PFSK-1 (cell line): Measurements from ENCODE around the gene UBE2V1.

Experiments
- FOXP2 ChIP-seq: optimal IDR thresholded peaks from 2 replicates; pipeline ENCODE3; 2011; ENCODE audit warnings: borderline replicate concordance, control low read depth, inconsistent platforms; ENCODE audit not compliant: insufficient read depth; ENCODE audit errors: extremely low read length, extremely low read depth
- POLR2AphosphoS5 ChIP-seq: IDR thresholded peaks from 2 replicates; pipeline ENCODE4 v1.6.1; 2012; ENCODE audit warnings: low read depth, mild to moderate bottlenecking, control low read depth, low read length, moderate library complexity
- SIN3A ChIP-seq: IDR thresholded peaks from 2 replicates; pipeline ENCODE4 v1.6.1; 2012; ENCODE audit warnings: mild to moderate bottlenecking, low read length, moderate library complexity, borderline replicate concordance; ENCODE audit not compliant: insufficient read depth
- TF ChIP-seq, protein P1 (sequence below), 2 experiments: IDR thresholded peaks; 2 replicates each; pipeline versions ENCODE4 v1.6.1 to v1.8.0; 2011 to 2012; ENCODE audit warnings: low read depth in 2 of 2, low read length in 2 of 2, control low read depth in 1 of 2, inconsistent platforms in 1 of 2, mild to moderate bottlenecking in 1 of 2, moderate library complexity in 1 of 2; ENCODE audit not compliant: insufficient read depth in 1 of 2

GRCh38 chr20:50032955-50033666, 79.8 kb downstream of the UBE2V1 start:
- no peak for TF ChIP-seq FOXP2
- no peak for TF ChIP-seq POLR2AphosphoS5
- no peak for TF ChIP-seq SIN3A
- TF ChIP-seq, protein P1, sequence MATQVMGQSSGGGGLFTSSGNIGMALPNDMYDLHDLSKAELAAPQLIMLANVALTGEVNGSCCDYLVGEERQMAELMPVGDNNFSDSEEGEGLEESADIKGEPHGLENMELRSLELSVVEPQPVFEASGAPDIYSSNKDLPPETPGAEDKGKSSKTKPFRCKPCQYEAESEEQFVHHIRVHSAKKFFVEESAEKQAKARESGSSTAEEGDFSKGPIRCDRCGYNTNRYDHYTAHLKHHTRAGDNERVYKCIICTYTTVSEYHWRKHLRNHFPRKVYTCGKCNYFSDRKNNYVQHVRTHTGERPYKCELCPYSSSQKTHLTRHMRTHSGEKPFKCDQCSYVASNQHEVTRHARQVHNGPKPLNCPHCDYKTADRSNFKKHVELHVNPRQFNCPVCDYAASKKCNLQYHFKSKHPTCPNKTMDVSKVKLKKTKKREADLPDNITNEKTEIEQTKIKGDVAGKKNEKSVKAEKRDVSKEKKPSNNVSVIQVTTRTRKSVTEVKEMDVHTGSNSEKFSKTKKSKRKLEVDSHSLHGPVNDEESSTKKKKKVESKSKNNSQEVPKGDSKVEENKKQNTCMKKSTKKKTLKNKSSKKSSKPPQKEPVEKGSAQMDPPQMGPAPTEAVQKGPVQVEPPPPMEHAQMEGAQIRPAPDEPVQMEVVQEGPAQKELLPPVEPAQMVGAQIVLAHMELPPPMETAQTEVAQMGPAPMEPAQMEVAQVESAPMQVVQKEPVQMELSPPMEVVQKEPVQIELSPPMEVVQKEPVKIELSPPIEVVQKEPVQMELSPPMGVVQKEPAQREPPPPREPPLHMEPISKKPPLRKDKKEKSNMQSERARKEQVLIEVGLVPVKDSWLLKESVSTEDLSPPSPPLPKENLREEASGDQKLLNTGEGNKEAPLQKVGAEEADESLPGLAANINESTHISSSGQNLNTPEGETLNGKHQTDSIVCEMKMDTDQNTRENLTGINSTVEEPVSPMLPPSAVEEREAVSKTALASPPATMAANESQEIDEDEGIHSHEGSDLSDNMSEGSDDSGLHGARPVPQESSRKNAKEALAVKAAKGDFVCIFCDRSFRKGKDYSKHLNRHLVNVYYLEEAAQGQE (IDR thresholded peaks at IDR 0.05; ENCODE audit: insufficient read depth in 1 of 2, low read depth in 2 of 2, low read length in 2 of 2): no peak
